Gastroesophageal sphincter (tissue), 4 donors: ENCODE data around the gene PLXNA1. TPM values are rescaled to one million over a fixed set of nuclear protein-coding genes. Genes with fewer than 3 reads are reported as not detected.

Experiments used
- ATAC-seq: fragments of 150-250 bp; one replicate; pipeline ENCODE4 v1.9.1; 2016; ENCODE audit warnings: mild to moderate bottlenecking, moderate library complexity
- H3K27ac ChIP-seq, 4 donors: fragments of 200-600 bp; sonication (generic) in 3 of 4; 1 replicate in 3 of 4; 2 replicates in 1 of 4; pipeline ENCODE4 v1.5.1; 2016 to 2019
- H3K27me3 ChIP-seq: fragments of 200-600 bp; sonication (generic); one replicate; pipeline ENCODE4 v1.5.1; 2019
- H3K36me3 ChIP-seq, 2 donors: fragments of 200-600 bp; sonication (generic); one replicate each; pipeline ENCODE4 v1.5.1; 2019; ENCODE audit warnings: control low read depth in 1 of 2
- H3K4me1 ChIP-seq, 3 donors: fragments of 200-600 bp; sonication (generic); 1 replicate in 2 of 3; 2 replicates in 1 of 3; pipeline ENCODE4 v1.5.1; 2016 to 2019; ENCODE audit warnings: control low read depth in 2 of 3
- H3K4me3 ChIP-seq, 2 donors: fragments of 200-600 bp; sonication (generic); one replicate each; pipeline ENCODE4 v1.5.1; 2019; ENCODE audit warnings: mild to moderate bottlenecking in 1 of 2, moderate library complexity in 1 of 2
- H3K9me3 ChIP-seq, 3 donors: fragments of 200-600 bp; sonication (generic); one replicate each; pipeline ENCODE4 v1.5.1; 2017 to 2019; ENCODE audit warnings: control low read depth in 2 of 3
- EP300 ChIP-seq: sonication (generic); formaldehyde crosslinking; IDR thresholded peaks from one replicate; pipeline ENCODE4 v1.6.1; 2017; ENCODE audit warnings: antibody characterized with exemption, mild to moderate bottlenecking
- POLR2A ChIP-seq, 2 donors: fragments of 450-650 bp; IDR thresholded peaks; one replicate each; pipeline ENCODE4 v1.6.1; 2017; ENCODE audit warnings: antibody characterized with exemption in 2 of 2, mild to moderate bottlenecking in 2 of 2, moderate library complexity in 1 of 2
- POLR2AphosphoS5 ChIP-seq: sonication (generic); formaldehyde crosslinking; IDR thresholded peaks from one replicate; pipeline ENCODE4 v1.6.1; 2017; ENCODE audit warnings: antibody characterized with exemption
- WGBS, 2 donors: methylation state at CpG; one replicate each; pipeline ENCODE4 v1.1.5; 2018; ENCODE audit warnings: low coverage in 1 of 2; 5-methylcytosine and 5-hydroxymethylcytosine counted together
- total RNA-seq, 4 donors: library from RNA; depleted of rRNA; stranded (reverse); fragments of >200 nt; gene quantifications; one replicate each; pipeline ENCODE4 v1.1.0, GENCODE V29; 2016
- TF ChIP-seq, protein P1 (sequence below), 4 experiments: fragments of 200-600 bp in 2 of 4; fragments of 450-650 bp in 2 of 4; sonication (generic) in 1 of 4; IDR thresholded peaks; one replicate each; pipeline ENCODE4 v1.5.1; 2017 to 2019; ENCODE audit warnings: antibody characterized with exemption in 4 of 4, mild to moderate bottlenecking in 2 of 4, moderate library complexity in 2 of 4

Gene PLXNA1
- total RNA-seq, 4 donors from 2014 or later, result 20.1 to 86.7 (median 31.9) TPM

- Histone ChIP-seq H3K36me3 (no peaks in the 10 kb centered on the region), H3K9me3 (no peaks in the 10 kb centered on the region), H3K27me3 (no peaks in the 10 kb centered on the region), H3K4me3 (no peak overlapping the region), H3K4me1 (peaks cover 0 to 22% (median 5%) of the 10 kb centered on the region in 3 donors), H3K27ac (no peak overlapping the region)
- TF ChIP-seq POLR2AphosphoS5 (no peak), EP300 (no peak), POLR2A (IDR thresholded peaks at IDR 0.05) (no peak)
- TF ChIP-seq, protein P1, sequence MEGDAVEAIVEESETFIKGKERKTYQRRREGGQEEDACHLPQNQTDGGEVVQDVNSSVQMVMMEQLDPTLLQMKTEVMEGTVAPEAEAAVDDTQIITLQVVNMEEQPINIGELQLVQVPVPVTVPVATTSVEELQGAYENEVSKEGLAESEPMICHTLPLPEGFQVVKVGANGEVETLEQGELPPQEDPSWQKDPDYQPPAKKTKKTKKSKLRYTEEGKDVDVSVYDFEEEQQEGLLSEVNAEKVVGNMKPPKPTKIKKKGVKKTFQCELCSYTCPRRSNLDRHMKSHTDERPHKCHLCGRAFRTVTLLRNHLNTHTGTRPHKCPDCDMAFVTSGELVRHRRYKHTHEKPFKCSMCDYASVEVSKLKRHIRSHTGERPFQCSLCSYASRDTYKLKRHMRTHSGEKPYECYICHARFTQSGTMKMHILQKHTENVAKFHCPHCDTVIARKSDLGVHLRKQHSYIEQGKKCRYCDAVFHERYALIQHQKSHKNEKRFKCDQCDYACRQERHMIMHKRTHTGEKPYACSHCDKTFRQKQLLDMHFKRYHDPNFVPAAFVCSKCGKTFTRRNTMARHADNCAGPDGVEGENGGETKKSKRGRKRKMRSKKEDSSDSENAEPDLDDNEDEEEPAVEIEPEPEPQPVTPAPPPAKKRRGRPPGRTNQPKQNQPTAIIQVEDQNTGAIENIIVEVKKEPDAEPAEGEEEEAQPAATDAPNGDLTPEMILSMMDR (IDR thresholded peaks at IDR 0.05), result no peak
- WGBS, 2 donors, result 89 to 100% methylated on average over 1 to 10 of the region's 10 CpGs
- ATAC-seq, result no peak
Measured at GRCh38 chr3:126964950-126965349, 18.0 kb upstream of the PLXNA1 start.

DNA sequence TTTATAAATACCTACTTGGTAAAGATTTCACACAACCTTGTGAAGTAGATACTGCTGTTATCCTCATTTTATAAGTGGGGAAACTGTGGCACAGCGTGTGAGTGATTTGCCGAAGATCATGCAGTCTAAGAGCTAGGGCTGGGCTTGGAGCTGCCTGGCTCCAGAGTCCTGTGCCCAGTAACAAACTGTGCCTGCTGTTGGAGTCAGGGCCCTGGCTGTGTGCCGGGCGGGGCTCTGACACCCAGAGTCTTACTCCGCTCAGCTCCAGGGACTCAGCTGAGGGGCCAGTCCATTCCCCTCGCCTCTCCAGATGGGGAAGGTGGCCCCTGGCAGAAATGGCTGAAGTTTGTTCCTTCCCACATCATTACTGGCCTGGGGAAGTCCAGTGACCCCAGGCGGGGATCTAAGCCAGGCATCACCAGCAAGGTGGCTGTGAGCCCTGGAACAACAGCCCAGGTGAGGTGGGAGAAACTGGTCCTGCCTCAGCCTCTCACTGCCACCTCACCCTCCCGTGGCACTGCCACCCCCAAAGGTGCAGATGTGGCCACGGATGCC lies 17.3 kb upstream of the PLXNA1 start:
- Histone ChIP-seq H3K4me3 (no peak overlapping the region), H3K27me3 (no peaks in the 10 kb centered on the region), H3K36me3 (no peaks in the 10 kb centered on the region), H3K27ac (no peak overlapping the region), H3K9me3 (no peaks in the 10 kb centered on the region), H3K4me1 (peaks cover 0 to 17% (median 5%) of the 10 kb centered on the region in 3 donors)
- TF ChIP-seq EP300 (no peak), POLR2A (IDR thresholded peaks at IDR 0.05) (no peak), POLR2AphosphoS5 (no peak)
- TF ChIP-seq, protein P1 (IDR thresholded peaks at IDR 0.05), result no peak
- 50 to 100% methylated on average over 1 to 5 of the region's 9 CpGs for WGBS, 2 donors
- no peak for ATAC-seq

DNA sequence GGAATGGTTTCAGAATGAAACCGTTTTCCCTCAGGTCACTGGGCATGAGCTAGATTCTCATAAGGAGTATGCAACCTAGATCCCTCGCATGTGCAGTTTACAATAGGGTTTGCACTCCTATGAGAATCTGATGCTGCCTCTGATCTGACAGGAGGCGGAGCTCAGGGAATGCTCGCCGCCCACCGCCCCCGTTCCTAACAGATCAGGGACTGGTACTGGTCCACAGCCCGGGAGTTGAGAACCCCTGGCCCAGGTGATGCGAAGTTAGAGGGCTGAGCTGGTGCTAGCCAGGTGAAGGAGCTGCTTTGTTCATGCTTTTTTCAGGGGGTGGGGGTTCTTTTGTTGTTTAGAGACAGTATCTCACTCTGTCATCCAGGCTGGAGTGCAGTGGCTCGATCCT lies 15.5 kb upstream of the PLXNA1 start:
- no peak for TF ChIP-seq EP300
- TF ChIP-seq POLR2A (IDR thresholded peaks at IDR 0.05), result no peak
- TF ChIP-seq, protein P1 (IDR thresholded peaks at IDR 0.05), result no peak
- TF ChIP-seq POLR2AphosphoS5, result no peak
- Histone ChIP-seq H3K36me3 (no peaks in the 10 kb centered on the region), H3K9me3 (no peaks in the 10 kb centered on the region), H3K27me3 (peaks cover 3% of the 10 kb centered on the region), H3K4me3 (no peak overlapping the region), H3K4me1 (peaks cover 0 to 9% (median 8%) of the 10 kb centered on the region in 3 donors), H3K27ac (no peak overlapping the region)
- 20% methylated on average over 1 of the region's 10 CpGs; no CpG with 5 or more reads in 1 of the 2 donors for WGBS, 2 donors
- ATAC-seq, result no peak

- 61 to 80% methylated on average over 4 to 5 of the region's 20 CpGs for WGBS, 2 donors
- Histone ChIP-seq H3K4me3 (no peak overlapping the region), H3K9me3 (peaks cover 0 to 2% (median 0%) of the 10 kb centered on the region in 3 donors), H3K27me3 (peaks cover 16% of the 10 kb centered on the region), H3K4me1 (peaks cover 0 to 10% (median 10%) of the 10 kb centered on the region in 3 donors), H3K36me3 (no peaks in the 10 kb centered on the region), H3K27ac (no peak overlapping the region)
- no peak for ATAC-seq
- TF ChIP-seq EP300, result no peak
- TF ChIP-seq POLR2AphosphoS5, result no peak
- TF ChIP-seq, protein P1 (IDR thresholded peaks at IDR 0.05), result no peak
- TF ChIP-seq POLR2A (IDR thresholded peaks at IDR 0.05), result no peak
Measured at GRCh38 chr3:126968391-126969390, 14.2 kb upstream of the PLXNA1 start.
